K562 (cell line): ENCODE measurements around the gene C1QL3. TPM values are rescaled to one million over a fixed set of nuclear protein-coding genes. Genes with fewer than 3 reads are reported as not detected.

Experiments used
- ATAC-seq: fragments of 200-7000 bp; cut with Tn5 transposase; 3 replicates; pipeline ENCODE4 v1.9.1; 2020; ENCODE audit warnings: moderate library complexity
- BruUV-seq: library from RNA; stranded (reverse); fragments of 400-500 nt; replicated peaks from 2 replicates; lab custom pipeline; 2021; lab: Mats Ljungman, UMichigan
- CTCF ChIA-PET: fragments of 300-600 bp; formaldehyde crosslinking; extraction: SDS; loops from one replicate; lab custom pipeline; 2021; ENCODE audit warnings: low intra/inter-chr PET ratio; lab: Yijun Ruan, JAX
- POLR2A ChIA-PET: fragments of 300-600, 350-650 bp; sonication (Branson Sonifier 250); formaldehyde crosslinking; extraction: SDS; loops from one replicate; lab custom pipeline; 2021; ENCODE audit warnings: antibody characterized with exemption, inconsistent platforms; lab: Yijun Ruan, JAX
- DNase-seq, 4 experiments: peaks; one replicate each; pipeline versions ENCODE4 v3.0.0 to v3.0.0-alpha.2; 2011 to 2018; ENCODE audit warnings: low spot score in 3 of 4, mixed read lengths in 3 of 4; ENCODE audit errors: extremely low read depth in 1 of 4
- FAIRE-seq: peaks from 2 replicates; lab custom pipeline; 2011; peaks lifted over from hg19 to GRCh38; lab: Jason Lieb, UNC
- H2AFZ ChIP-seq: 2 replicates; pipeline ENCODE4 v1.6.0; 2011; ENCODE audit warnings: low read depth, low read length, control low read depth, inconsistent platforms
- H3K27ac ChIP-seq: fragments of 200-600 bp; 3 replicates; pipeline ENCODE4 v1.8.0; 2011; ENCODE audit warnings: low read depth, mild to moderate bottlenecking, control low read depth, inconsistent platforms, low read length, moderate library complexity, mixed read lengths; ENCODE audit errors: extremely low read depth
- H3K27me3 ChIP-seq, 2 experiments: fragments of 300-600 bp in 1 of 2; 2 replicates in 1 of 2; 3 replicates in 1 of 2; pipeline versions ENCODE4 v1.6.0 to v1.8.0; 2011; ENCODE audit warnings: inconsistent platforms in 2 of 2, low read length in 2 of 2, mild to moderate bottlenecking in 1 of 2, mixed read lengths in 1 of 2, moderate library complexity in 1 of 2; ENCODE audit not compliant: control insufficient read depth in 2 of 2, insufficient read depth in 2 of 2
- H3K36me3 ChIP-seq: fragments of 300-600 bp; 3 replicates; pipeline ENCODE4 v1.8.0; 2011; ENCODE audit warnings: mild to moderate bottlenecking, low read length, inconsistent platforms; ENCODE audit not compliant: control insufficient read depth, insufficient read depth
- H3K4me1 ChIP-seq, 2 experiments: fragments of 200-600 bp in 1 of 2; replicated peaks in 1 of 2; 2 replicates in 1 of 2; 3 replicates in 1 of 2; pipeline versions ENCODE4 v1.5.1 to v1.8.0; 2011; ENCODE audit warnings: inconsistent platforms in 2 of 2, low read length in 2 of 2, mild to moderate bottlenecking in 1 of 2, mixed read lengths in 1 of 2, moderate library complexity in 1 of 2; ENCODE audit not compliant: control insufficient read depth in 2 of 2, insufficient read depth in 2 of 2
- H3K4me2 ChIP-seq: 2 replicates; pipeline ENCODE4 v1.6.1; 2011; ENCODE audit warnings: low read length, control low read depth, inconsistent platforms, mixed read lengths; ENCODE audit not compliant: insufficient read depth
- H3K4me3 ChIP-seq: fragments of 200-600 bp; sonication (generic), shearing (Covaris generic); 2 replicates; pipeline ENCODE4 v1.5.1; 2016; ENCODE audit warnings: control low read depth, inconsistent platforms
- H3K79me2 ChIP-seq: fragments of 200-600 bp; 3 replicates; pipeline ENCODE4 v1.8.0; 2011; ENCODE audit warnings: low read length, inconsistent platforms; ENCODE audit not compliant: control insufficient read depth, insufficient read depth
- H3K9ac ChIP-seq, 2 experiments: 2 replicates each; pipeline versions ENCODE4 v1.6.0 to v1.6.1; 2011; ENCODE audit warnings: low read depth in 2 of 2, low read length in 2 of 2, control low read depth in 1 of 2, inconsistent platforms in 1 of 2, mild to moderate bottlenecking in 1 of 2, mixed read lengths in 1 of 2; ENCODE audit not compliant: insufficient read depth in 1 of 2
- H3K9me1 ChIP-seq: one replicate; pipeline ENCODE4 v1.6.0; 2011; ENCODE audit warnings: inconsistent platforms, mild to moderate bottlenecking, low read length, moderate library complexity; ENCODE audit not compliant: control insufficient read depth, insufficient read depth
- H3K9me3 ChIP-seq: replicated peaks from 2 replicates; pipeline ENCODE4 v1.5.1; 2011; ENCODE audit warnings: low read depth, low read length, inconsistent platforms; ENCODE audit not compliant: control insufficient read depth, insufficient read depth
- H4K20me1 ChIP-seq: replicated peaks from 2 replicates; pipeline ENCODE4 v1.6.1; 2011; ENCODE audit warnings: low read length, inconsistent platforms, mixed read lengths; ENCODE audit not compliant: control insufficient read depth, insufficient read depth
- ERF ChIP-seq: fragments of 450-650 bp; formaldehyde crosslinking; IDR thresholded peaks from 2 replicates; pipeline ENCODE4 v1.4.0; 2020; ENCODE audit warnings: mild to moderate bottlenecking, mixed read lengths
- ESRRB ChIP-seq: fragments of 250-450 bp; sonication (Bioruptor Pico); IDR thresholded peaks from 2 replicates; pipeline ENCODE4 v1.5.0; 2020; ENCODE audit warnings: mild to moderate bottlenecking, moderate library complexity, borderline replicate concordance
- HCFC1 ChIP-seq: IDR thresholded peaks from 2 replicates; pipeline ENCODE4 v1.6.1; 2012; ENCODE audit warnings: low read depth, low read length, improper control_type of control experiment
- HDAC1 ChIP-seq, 2 experiments: fragments of 450-650 bp; IDR thresholded peaks; 2 replicates each; pipeline ENCODE4 v1.6.1; 2016 to 2017; ENCODE audit warnings: inconsistent platforms in 1 of 2, mild to moderate bottlenecking in 1 of 2, moderate library complexity in 1 of 2
- NR1H2 ChIP-seq: sonication (generic); formaldehyde crosslinking; IDR thresholded peaks from 2 replicates; pipeline ENCODE4 v1.4.0; 2020; ENCODE audit warnings: mild to moderate bottlenecking, missing genetic modification reagents
- RHOXF2B ChIP-seq: fragments of 250-450 bp; sonication (Bioruptor Pico); conservative IDR thresholded peaks from 2 replicates; pipeline ENCODE4 v1.5.1; 2021
- ZNF175 ChIP-seq: fragments of 200-800 bp; sonication (Bioruptor generic); IDR thresholded peaks from 2 replicates; pipeline ENCODE4 v1.6.1; 2016; ENCODE audit warnings: low read depth, mild to moderate bottlenecking, missing genetic modification characterization, missing compliant biosample characterization
- WGBS: fragments of 100-300 bp; shearing (Covaris generic); methylation state at CpG from one replicate; pipeline ENCODE4 v1.1.6; 2016; ENCODE audit warnings: low coverage, mixed read lengths; ENCODE audit not compliant: insufficient coverage; ENCODE audit errors: missing lambda C conversion rate; 5-methylcytosine and 5-hydroxymethylcytosine counted together
- in situ Hi-C: fragments of 300-500 bp; cut with MboI; formaldehyde crosslinking; loops from 4 replicates; pipeline ENCODE4 v1.15.0; 2018; ENCODE audit warnings: inconsistent platforms, mixed read lengths
- intact Hi-C: fragments of 100-400 bp; cut with micrococcal nuclease; formaldehyde crosslinking; loops from 2 replicates; pipeline ENCODE4 v1.14.2; 2022
- polyA plus RNA-seq, 8 experiments: library from polyadenylated mRNA; depleted of rRNA in 4 of 8; stranded (reverse) in 5 of 8; unstranded in 3 of 8; fragments of >200 nt; fragmentation: Nextera tagmentation in 2 of 8; fragmentation: Illumina TruSeq in 1 of 8; extraction: Ambion mirVana in 2 of 8; extraction: Trizol in 1 of 8; gene quantifications; 2 replicates each; pipeline versions ENCODE4 v1.2.1 to v1.2.3, GENCODE V29; 2011 to 2014; ENCODE audit warnings: inconsistent platforms in 1 of 8, missing spikeins in 1 of 8
- total RNA-seq, 7 experiments: library from RNA; depleted of rRNA in 6 of 7; stranded (reverse); fragments of >200 nt in 6 of 7; fragmentation: Illumina TruSeq in 2 of 7; extraction: Trizol in 2 of 7; gene quantifications; 2 replicates each; pipeline versions ENCODE4 v1.2.1 to v1.2.3, GENCODE V29; 2011 to 2021; ENCODE audit warnings: low replicate concordance in 1 of 7
- TF ChIP-seq, protein P1 (sequence below), 2 experiments: fragments of 250-450 bp in 1 of 2; fragments of 450-650 bp in 1 of 2; sonication (Bioruptor Pico) in 1 of 2; IDR thresholded peaks; 2 replicates each; pipeline versions ENCODE4 v1.6.1 to v1.8.0; 2016 to 2021; ENCODE audit warnings: mild to moderate bottlenecking in 2 of 2, moderate library complexity in 2 of 2, missing compliant biosample characterization in 1 of 2, missing genetic modification characterization in 1 of 2
- TF ChIP-seq, protein P2 (sequence below): fragments of 450-650 bp; IDR thresholded peaks from 2 replicates; pipeline ENCODE4 v1.6.1; 2014; ENCODE audit warnings: low read depth, mild to moderate bottlenecking, moderate library complexity, borderline replicate concordance
- TF ChIP-seq, protein P3 (sequence below): fragments of 250-450 bp; sonication (Bioruptor Pico); IDR thresholded peaks from 2 replicates; pipeline ENCODE4 v1.5.0; 2021; ENCODE audit warnings: mild to moderate bottlenecking, moderate library complexity
- TF ChIP-seq, protein P4 (sequence below): fragments of 250-450 bp; sonication (Bioruptor Pico); IDR thresholded peaks from 2 replicates; pipeline ENCODE4 v1.4.0; 2020

Gene C1QL3
- total and polyA plus RNA-seq, 9 of the 15 experiments (the other 6 are each of a cell fraction or from before 2014, with no cell fraction given): 0.28 to 0.37 TPM; not detected in 7

DNA sequence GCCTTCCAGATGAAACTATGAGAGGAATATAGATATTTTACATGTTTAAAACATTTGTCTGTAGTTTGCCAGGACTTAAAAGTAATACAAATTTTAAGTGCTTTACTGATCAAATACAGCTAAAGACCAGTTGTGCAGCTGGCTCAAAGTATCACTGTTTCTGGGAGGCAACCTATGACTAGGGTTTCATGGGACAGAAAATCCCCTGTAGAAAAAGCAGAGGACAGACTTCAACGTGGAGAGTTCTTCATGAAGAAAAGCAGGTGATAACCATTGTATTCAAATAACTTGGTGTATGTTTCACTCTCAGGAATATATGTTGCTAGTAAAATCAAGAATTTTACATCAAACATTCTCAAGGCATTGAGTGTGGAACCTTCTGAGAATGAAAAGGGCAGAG is 43.9 kb downstream of the C1QL3 start:
- H3K9me1 ChIP-seq: no peaks in the 10 kb centered on the region
- no peak overlapping the region for H3K4me2 ChIP-seq
- intact Hi-C loops (no loop called here), in situ Hi-C loops (no loop called here)
- H4K20me1 ChIP-seq: no peaks in the 10 kb centered on the region
- WGBS: 78% methylated on average over 1 of the region's 1 CpG
- no peak overlapping the region for H3K27ac ChIP-seq
- CTCF ChIA-PET: no interaction called here
- no peaks in the 10 kb centered on the region for H3K36me3 ChIP-seq
- no peak overlapping the region for H3K9ac ChIP-seq
- FAIRE-seq: no peak
- no peak for ATAC-seq
- no peak overlapping the region for H2AFZ ChIP-seq
- H3K4me1 ChIP-seq: no peaks in the 10 kb centered on the region
- no peaks in the 10 kb centered on the region for H3K27me3 ChIP-seq
- BruUV-seq: no TSS peak
- POLR2A ChIA-PET: interaction anchor here (1.7 kb wide), 1 partner anchor 41 kb away, joined by 3 read pairs; the partner anchor contains the start of gene PTER
- no peak overlapping the region for H3K4me3 ChIP-seq
- H3K79me2 ChIP-seq: no peaks in the 10 kb centered on the region
- H3K9me3 ChIP-seq: no peaks in the 10 kb centered on the region
- DNase-seq: no peak
- no peak for TF ChIP-seq HDAC1 (IDR thresholded peaks at IDR 0.05)
- TF ChIP-seq RHOXF2B (CRISPR knock-in tag): no peak
- TF ChIP-seq NR1H2 (CRISPR knock-in tag): no peak
- no peak for TF ChIP-seq HCFC1
- TF ChIP-seq, protein P1, sequence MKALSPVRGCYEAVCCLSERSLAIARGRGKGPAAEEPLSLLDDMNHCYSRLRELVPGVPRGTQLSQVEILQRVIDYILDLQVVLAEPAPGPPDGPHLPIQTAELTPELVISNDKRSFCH (CRISPR knock-in tag; IDR thresholded peaks at IDR 0.05): no peak
- TF ChIP-seq, protein P1 (tag; IDR thresholded peaks at IDR 0.05): no peak
- no peak for TF ChIP-seq ESRRB
- TF ChIP-seq ERF (CRISPR knock-in tag): no peak
- TF ChIP-seq, protein P2, sequence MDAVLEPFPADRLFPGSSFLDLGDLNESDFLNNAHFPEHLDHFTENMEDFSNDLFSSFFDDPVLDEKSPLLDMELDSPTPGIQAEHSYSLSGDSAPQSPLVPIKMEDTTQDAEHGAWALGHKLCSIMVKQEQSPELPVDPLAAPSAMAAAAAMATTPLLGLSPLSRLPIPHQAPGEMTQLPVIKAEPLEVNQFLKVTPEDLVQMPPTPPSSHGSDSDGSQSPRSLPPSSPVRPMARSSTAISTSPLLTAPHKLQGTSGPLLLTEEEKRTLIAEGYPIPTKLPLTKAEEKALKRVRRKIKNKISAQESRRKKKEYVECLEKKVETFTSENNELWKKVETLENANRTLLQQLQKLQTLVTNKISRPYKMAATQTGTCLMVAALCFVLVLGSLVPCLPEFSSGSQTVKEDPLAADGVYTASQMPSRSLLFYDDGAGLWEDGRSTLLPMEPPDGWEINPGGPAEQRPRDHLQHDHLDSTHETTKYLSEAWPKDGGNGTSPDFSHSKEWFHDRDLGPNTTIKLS: no peak
- TF ChIP-seq, protein P3, sequence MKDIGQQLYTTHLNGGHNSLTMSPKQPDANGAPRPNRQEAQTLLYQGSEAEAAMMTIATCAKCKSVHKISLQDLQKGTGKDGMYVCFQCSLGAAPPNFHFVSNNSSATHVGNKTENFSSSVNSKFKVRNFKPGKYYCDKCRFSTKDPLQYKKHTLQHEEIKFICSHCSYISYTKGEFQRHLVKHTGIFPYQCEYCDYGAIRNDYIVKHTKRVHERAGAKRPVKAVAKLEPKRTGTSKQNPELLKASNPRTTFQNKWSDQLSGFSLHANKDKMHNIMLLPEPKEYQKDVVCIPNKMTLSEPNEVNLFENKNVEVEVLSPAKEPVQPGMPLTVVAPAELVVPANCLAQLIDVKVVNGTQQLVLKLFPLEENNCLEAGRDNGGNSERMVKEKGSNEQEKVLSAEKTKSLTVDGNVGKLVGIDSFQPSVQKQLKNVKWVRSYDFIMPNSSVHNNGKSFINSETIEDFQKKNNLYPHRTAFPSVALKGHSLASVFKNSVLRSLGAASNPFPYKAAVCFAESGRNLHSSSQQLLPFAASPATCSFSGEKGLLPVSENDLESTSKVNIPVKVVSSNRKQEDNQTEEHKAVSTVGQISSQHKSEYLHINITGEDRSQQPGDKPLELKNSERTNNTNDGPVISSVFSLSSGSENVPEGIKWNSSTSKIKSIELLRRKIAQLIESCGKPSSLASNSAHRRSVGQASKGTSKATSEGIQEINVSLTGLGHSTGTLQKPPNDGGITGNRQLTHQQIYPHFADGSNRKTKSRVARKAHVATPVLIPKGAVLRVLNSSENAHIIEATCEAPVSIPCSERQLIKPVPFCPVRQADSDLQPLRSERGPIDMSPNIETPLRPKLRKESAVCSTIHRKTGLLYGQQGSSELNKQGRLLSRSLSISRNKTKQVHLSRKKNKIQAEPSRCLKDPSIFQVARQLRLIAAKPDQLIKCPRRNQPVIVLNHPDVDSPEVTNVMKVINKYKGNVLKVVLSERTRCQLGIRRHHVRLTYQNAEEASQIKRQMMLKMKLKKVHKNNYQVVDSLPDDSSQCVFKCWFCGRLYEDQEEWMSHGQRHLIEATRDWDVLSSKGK: no peak
- TF ChIP-seq, protein P4, sequence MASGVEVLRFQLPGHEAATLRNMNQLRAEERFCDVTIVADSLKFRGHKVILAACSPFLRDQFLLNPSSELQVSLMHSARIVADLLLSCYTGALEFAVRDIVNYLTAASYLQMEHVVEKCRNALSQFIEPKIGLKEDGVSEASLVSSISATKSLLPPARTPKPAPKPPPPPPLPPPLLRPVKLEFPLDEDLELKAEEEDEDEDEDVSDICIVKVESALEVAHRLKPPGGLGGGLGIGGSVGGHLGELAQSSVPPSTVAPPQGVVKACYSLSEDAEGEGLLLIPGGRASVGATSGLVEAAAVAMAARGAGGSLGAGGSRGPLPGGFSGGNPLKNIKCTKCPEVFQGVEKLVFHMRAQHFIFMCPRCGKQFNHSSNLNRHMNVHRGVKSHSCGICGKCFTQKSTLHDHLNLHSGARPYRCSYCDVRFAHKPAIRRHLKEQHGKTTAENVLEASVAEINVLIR (CRISPR knock-in tag): no peak
- no peak for TF ChIP-seq ZNF175 (CRISPR knock-in tag)
